GM12875 (cell line): ENCODE data around the gene ABCD2.
"Not testable (repeated sequence)": the region's sequence is repeated elsewhere in the genome, so short reads cannot be mapped to it uniquely, and the experiment has no call there.

Experiments
- H3K4me3 ChIP-seq: one replicate; pipeline ENCODE4 v1.5.1; 2011; ENCODE audit warnings: low read depth, low read length, control low read depth
- TF ChIP-seq, protein P1 (sequence below): IDR thresholded peaks from 2 replicates; pipeline ENCODE4 v1.5.1; 2011; ENCODE audit warnings: low read depth, mild to moderate bottlenecking, control low read depth, inconsistent platforms, low read length, moderate library complexity, borderline replicate concordance; ENCODE audit not compliant: insufficient read depth

The ABCD2 gene

DNA sequence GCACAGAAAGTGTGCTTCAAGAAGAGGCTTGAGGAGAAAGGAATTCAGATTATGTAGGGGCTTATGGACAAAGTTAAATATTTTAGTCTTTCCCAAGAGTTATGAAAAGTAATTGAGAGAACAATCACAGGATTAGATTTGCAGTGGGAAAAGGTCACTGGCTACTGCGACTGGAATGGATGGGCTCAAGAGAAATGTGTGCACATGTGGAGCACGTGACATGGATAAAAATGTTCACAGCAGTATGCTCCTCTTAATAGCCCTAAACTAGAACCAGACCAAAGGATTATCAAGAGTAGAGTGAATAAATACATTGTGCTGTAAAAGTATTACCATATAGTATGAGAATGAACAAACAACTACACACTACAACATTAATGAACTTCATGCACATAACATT is 78.1 kb downstream of the ABCD2 start:
- H3K4me3 ChIP-seq, result no peak overlapping the region
- TF ChIP-seq, protein P1, sequence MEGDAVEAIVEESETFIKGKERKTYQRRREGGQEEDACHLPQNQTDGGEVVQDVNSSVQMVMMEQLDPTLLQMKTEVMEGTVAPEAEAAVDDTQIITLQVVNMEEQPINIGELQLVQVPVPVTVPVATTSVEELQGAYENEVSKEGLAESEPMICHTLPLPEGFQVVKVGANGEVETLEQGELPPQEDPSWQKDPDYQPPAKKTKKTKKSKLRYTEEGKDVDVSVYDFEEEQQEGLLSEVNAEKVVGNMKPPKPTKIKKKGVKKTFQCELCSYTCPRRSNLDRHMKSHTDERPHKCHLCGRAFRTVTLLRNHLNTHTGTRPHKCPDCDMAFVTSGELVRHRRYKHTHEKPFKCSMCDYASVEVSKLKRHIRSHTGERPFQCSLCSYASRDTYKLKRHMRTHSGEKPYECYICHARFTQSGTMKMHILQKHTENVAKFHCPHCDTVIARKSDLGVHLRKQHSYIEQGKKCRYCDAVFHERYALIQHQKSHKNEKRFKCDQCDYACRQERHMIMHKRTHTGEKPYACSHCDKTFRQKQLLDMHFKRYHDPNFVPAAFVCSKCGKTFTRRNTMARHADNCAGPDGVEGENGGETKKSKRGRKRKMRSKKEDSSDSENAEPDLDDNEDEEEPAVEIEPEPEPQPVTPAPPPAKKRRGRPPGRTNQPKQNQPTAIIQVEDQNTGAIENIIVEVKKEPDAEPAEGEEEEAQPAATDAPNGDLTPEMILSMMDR, result no peak

DNA sequence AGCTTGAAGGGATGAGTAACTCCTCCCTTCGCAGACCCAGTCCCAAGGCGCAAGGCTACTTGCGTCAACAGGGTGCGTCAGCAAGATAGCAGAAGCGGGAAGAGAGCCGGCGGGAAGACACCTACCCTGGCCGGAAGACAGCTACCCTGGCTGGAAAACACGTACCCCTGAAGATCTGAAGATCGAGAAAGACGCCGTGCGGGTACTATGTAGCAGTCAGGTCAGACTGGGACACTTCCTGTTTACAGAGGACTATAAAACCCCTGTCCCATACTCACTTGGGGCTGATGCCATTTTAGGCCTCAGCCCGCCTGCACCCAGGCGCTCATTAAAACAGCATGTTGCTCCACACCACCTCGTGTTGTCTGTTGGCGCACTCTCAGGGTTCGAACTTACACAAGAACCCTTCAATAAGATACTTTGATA is 80.9 kb downstream of the ABCD2 start:
- H3K4me3 ChIP-seq, result no peak overlapping the region
- TF ChIP-seq, protein P1, result no peak

DNA sequence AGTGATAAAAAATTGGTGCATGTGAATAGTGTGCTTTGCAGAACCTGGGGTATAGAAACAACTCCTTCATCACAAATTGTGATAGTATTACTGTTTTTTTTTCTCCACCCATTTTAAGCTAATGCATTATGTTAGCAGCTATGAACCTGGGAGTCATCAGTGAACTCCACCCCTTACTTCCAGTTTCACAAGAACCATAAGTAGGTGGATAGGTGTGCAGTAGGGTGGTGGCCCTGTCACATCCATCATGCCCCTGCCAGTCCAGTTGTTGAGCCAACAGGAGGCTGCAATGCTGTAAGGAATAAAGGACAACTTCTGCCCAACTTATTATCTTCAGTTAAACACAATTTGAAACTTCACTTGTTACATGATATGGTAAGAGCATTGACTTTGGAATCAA is 85.7 kb downstream of the ABCD2 start:
- no peak overlapping the region for H3K4me3 ChIP-seq
- TF ChIP-seq, protein P1, result no peak

DNA sequence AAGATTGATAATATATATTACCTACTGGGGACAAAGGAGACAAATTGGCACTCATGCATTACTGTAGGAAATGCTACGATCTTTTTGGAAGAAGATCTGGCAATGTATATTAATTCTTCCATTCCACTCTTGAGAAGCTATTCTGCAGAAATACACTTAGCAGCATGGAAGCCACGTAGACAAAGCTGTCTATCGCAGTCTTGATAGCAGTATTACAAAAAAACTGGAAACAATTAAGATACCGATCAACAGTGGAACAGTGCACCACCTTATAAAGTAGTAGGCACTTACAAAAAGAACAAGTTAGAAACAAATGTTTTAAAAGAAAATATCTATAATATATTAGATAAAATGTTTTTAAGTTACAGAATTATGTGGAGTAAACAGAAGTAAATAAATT is 87.2 kb downstream of the ABCD2 start:
- TF ChIP-seq, protein P1, result no peak

DNA sequence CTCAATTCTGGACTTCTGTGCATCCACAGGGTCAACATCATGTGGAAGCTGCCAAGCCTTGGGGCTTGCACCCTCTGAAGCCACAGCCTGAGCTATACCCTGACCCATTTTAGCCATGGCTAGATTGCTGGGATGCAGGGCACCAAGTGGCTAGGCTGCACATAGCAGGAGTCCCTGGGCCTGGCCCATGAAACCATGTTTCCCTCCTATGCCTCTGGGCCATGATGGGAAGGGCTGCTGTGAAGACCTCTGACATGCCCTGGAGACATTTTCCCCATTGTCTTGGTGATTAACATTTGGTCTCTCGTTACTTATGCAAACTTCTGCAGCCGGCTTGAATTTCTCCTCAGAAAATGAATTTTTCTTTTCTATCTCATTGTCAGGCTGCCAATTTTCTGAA is 92.6 kb downstream of the ABCD2 start:
- no peak overlapping the region for H3K4me3 ChIP-seq
- TF ChIP-seq, protein P1, result no peak

More for the DNA sequence above, 87.2 kb downstream of the ABCD2 start:
- H3K4me3 ChIP-seq, result no peak overlapping the region

DNA sequence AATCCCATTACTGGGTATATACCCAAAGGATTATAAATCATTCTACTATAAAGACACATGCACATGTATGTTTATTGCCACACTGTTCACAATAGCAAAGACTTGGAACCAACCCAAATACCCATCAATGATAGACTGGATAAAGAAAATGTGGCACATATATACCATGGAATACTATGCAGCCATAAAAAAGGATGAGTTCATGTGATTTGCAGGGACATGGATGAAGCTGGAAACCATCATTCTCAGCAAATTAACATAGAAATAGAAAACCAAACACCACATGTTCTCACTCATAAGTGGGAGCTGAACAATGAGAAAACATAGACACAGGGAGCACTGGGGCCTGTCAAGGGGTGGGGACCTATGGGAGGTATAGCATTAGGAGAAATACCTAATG is 97.4 kb downstream of the ABCD2 start:
- H3K4me3 ChIP-seq, result not testable (repeated sequence)

DNA sequence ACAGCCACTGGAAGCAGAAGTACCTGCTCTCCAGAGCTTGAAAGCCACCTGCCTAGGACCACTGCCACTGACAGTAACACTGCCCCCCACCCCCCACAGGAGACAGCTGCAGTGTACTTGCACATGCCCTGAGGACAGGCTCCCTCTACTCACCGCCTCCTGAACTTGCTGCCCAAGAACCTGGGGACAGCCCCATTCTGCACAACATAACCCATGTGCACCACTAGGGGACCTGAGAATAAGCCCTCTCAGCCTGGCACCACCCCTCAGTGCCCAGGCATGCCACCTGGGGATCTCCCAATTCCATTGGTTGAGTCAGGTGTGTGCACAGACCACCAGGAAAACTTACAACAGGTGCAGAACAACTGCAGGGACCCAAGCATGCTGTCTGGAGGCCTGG is 109.6 kb downstream of the ABCD2 start:
- TF ChIP-seq, protein P1, result no peak
- H3K4me3 ChIP-seq, result no peak overlapping the region

DNA sequence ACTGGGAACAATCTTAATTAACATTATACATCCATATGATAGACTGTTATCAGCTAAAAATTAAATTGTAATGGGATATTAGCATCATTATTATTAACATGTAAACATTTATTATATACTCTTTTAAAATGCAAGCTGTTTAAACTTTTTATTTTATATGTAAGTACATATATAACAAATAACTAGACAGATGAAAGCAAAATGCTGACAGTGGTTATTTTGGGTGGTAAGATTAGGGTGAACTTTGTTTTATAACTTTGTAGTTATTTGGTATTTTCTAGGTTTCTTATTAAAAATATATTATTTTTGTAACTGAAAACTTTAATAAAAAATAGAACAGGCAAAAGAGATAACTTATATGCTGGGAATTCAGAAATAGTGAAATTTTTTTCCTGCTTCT is 114.0 kb downstream of the ABCD2 start:
- TF ChIP-seq, protein P1, result no peak
- H3K4me3 ChIP-seq, result no peak overlapping the region
